Muscle of arm (tissue), 12 donors: ENCODE measurements around the gene RBFA. TPM values are rescaled to one million over a fixed set of nuclear protein-coding genes. Genes with fewer than 3 reads are reported as not detected.

Experiments used
- DNase-seq: peaks from one replicate; pipeline ENCODE4 v3.0.0-alpha.2; 2013
- polyA plus RNA-seq, 12 donors: library from polyadenylated mRNA; unstranded; fragments of 120-200 nt; gene quantifications; one replicate each; pipeline ENCODE4 v1.2.1, GENCODE V29; 2013; ENCODE audit not compliant: insufficient read length in 12 of 12

RBFA gene
- polyA plus RNA-seq, 12 donors = 16.3 to 38.8 (median 24.6) TPM; not detected in 1

DNA sequence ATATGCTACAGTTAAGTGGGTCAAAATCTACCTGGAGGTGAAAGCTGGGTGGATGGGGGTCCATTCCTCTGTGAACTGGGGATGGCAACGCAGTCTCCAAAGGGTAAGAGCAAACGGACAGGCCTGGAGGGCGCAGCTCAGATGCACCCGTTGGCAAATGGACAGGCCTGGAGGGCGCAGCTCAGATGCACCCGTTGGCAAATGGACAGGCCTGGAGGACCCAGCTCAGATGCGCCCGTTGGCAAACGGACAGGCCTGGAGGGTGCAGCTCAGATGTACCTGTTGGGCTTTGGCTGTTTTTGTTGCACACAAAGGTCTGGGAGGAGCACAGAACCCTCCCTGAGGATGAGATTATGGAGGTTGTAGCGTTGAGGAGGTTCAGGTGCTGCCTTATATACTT, 33.7 kb downstream of the RBFA start:
- DNase-seq = no peak

GRCh38 chr18:80068571-80069272, 34.5 kb downstream of the RBFA start:
- DNase-seq = no peak

GRCh38 chr18:80070825-80071224, 36.6 kb downstream of the RBFA start:
- no peak for DNase-seq

DNA sequence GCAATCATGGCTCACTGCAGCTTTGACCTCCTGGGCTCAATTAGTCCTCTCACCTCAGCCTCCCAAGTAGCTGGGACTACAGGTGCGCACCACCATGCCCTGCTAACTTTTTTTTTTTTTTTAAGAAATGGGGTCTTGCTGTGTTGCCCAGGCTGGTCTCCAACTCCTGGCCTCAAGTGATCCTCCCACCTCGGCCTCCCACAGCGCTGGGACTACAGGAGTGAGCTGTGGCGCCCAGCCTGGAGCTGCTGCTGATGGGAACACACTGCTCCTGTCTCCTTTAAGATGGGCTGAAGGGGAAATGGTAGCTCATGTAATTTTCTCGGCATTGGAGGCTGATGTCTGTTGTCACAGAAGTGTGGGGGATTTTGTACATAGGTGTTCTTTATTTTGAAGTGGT, 39.9 kb downstream of the RBFA start:
- no peak for DNase-seq

- DNase-seq = no peak
Observed at GRCh38 chr18:80074697-80075096, 40.5 kb downstream of the RBFA start.

DNA sequence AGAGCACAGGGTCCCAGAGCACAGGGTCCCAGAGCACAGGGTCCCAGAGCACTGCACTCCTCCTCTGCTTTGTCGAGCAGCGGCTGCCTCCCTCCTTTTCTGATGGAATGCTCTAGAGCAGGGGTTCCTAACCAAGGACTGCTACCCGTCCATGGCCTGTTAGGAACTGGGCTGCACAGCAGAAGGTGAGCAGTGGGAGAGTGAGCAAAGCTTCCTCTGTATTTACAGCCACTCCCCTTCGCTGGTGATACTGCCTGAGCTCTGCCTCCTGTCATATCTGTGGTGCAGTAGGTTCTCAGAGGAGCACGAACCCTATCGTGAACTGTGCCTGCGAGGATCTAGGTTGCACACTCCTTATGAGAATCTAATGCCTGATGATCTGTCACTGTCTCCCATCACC, 41.7 kb downstream of the RBFA start:
- DNase-seq = no peak

DNA sequence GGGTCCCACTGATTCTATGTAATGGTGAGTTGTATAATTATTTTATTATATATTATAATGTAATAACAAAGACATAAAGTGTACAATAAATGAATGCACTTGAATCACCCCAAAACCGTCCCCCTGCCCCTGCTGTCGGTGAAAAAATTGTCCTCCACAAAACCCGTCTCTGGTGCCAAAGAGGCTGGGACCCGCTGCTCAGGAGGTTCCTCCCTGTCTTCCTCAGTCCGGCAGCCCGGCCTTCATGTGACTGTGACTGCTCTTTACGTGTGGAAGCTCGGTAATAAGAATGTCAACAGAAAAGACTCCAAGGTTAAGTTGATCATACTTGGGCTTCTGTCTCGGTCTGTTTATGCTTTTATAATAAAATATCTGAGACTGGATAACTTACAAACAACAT, 42.1 kb downstream of the RBFA start:
- no peak for DNase-seq

DNA sequence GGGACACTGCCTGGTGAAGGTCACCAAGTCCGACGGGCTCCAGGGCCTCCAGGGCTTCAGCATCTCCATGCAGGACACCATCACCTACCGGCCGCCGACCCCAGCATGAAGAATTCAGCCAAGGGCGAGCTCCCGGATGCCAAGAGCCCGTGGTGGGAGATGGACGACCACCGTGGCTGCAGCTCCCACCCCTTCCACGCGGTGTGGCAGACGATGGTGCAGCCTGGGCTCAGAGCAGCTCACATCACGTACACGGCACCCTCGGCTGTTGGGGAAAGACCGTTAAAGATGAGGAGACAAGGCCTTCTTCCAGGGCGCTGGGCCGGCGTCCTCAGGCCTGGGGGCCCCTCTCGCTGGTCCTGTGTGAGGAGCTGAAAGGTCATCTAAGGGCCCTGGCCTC, 43.6 kb downstream of the RBFA start:
- DNase-seq = no peak

Other genes with a start within 250 kb of the RBFA start
- under 1 TPM in 10 of 12 donors, not detected in 2; 0.18 to 0.93 (median 0.35) TPM for gene KCNG2, start 236.5 kb upstream of the RBFA start, polyA plus RNA-seq
- gene SLC66A2, start 82.8 kb upstream of the RBFA start, polyA plus RNA-seq = 10 to 100 TPM in 11 of 12 donors, not detected in 1; 17.4 to 27.9 (median 20.9) TPM
- gene HSBP1L1, start 69.8 kb upstream of the RBFA start, polyA plus RNA-seq = 10 to 100 TPM in 2 of 12 donors, 1 to 10 TPM in 9, not detected in 1; 3.3 to 22.2 (median 4.2) TPM
- 100 to 1,000 TPM in 2 of 12 donors, 10 to 100 TPM in 9, not detected in 1; 80.8 to 157 (median 95.8) TPM for gene TXNL4A, start 45.9 kb upstream of the RBFA start, polyA plus RNA-seq
- 10 to 100 TPM in 8 of 12 donors, 1 to 10 TPM in 3, not detected in 1; 9.1 to 16.2 (median 11.7) TPM for gene ADNP2, start 74.8 kb downstream of the RBFA start, polyA plus RNA-seq
- gene PARD6G, start 213.1 kb downstream of the RBFA start, polyA plus RNA-seq = 10 to 100 TPM in 2 of 12 donors, 1 to 10 TPM in 8, not detected in 2; 4.0 to 15.9 (median 6.5) TPM